Stimulated activated CD4-positive, alpha-beta T cell treated with anti-CD3 and anti-CD28 coated beads, Interleukin-12 subunit alpha, Interleukin-12 subunit beta, amount 100 ng/mL, for 48 hours (primary cell): ENCODE data around the gene ABHD14A.
"Not testable (repeated sequence)": the region's sequence is repeated elsewhere in the genome, so short reads cannot be mapped to it uniquely, and the experiment has no call there.

Experiments used
- DNase-seq, 3 donors: peaks; one replicate each; pipeline ENCODE4 v3.0.0-alpha.2; 2020; ENCODE audit warnings: low read depth in 2 of 3, low spot score in 1 of 3

ABHD14A gene

DNA sequence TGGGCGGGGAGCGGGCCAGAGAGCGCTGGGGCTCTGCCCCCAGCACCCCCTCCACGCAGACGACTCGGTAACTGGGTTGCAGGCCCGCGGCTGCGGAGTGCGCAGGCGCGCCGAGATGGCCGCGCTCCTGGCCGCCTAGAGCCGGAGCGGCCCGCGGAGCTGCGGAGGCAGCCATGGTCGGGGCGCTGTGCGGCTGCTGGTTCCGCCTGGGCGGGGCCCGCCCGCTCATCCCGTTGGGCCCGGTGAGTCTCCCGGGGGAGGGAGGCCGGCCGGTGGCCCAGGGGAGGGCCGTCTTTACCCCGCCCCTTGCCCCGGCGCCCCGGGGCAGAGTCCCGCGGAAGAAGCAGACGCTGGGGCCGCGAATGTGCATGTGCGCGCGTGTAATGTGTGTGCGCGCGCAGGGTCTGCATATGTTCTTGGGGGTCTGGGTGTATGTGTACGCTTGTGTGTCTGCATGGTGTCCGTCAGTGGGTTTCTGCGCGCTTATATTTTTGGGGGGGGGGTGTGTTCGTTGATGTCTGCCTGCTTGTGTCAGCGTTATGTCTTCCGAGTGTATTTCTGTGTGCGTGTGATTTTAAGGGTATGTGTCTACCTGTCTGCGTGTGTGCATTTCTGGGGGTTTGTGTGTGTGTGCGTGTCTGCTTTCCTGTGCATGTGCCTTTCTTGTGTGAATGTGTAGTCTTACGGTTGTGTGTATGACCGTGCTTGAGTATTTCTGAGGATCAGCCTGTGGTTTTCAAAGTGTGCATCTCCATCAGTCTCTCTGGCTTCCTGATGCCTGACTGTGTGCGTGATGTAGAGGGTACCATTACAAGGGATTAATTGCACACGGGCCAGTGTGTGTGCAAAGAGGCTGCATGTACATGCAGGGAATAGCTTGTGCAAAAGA lies at the start of gene ABHD14A:
ABHD14A (plus strand) TSS at position 102 of the 889 bp plus-strand sequence; CDS start at position 174, 72 bp downstream.
- DNase-seq: peak in 2 of 3 donors; percentile 44 to 61

DNA sequence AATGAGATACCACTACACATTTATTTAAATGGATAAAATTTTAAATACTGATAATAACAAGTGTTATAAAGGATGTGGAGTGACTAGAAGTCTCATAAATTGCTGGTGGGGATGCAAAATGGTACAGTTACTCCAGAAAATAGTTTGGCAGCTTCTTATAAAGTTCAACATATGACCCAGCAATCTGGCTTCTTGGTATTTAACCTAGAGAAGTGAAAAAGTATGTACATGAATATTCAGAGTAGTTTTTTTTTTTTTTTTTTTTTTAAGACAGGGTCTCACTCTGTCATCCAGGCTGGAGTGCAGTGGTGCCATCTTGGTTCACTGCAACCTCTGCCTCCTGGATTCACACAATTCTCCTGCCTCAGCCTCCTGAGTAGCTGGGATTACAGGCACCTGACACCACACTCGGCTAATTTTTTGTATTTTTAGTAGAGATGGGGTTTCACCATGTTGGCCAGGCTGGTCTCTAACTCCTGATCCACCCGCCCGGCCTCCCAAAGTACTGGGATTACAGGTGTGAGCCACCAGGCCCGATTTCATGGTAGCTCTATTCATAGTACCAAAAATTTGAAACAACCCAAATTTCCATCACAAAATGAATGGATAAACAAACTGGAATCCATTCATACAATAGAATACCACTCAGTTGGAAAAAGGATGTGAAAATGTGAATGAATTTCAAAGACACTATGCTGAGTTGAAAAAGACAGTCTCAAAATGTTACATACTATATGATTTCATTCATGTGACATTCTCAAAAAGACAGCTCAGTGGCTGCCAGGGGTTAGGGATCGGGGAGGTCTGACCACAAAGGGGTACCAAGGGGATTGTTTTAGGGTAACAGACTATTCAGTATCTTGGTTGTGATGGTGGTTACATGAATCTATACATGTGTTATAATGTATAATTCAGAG lies 47.5 kb upstream of the ABHD14A start:
- DNase-seq: no peak

DNA sequence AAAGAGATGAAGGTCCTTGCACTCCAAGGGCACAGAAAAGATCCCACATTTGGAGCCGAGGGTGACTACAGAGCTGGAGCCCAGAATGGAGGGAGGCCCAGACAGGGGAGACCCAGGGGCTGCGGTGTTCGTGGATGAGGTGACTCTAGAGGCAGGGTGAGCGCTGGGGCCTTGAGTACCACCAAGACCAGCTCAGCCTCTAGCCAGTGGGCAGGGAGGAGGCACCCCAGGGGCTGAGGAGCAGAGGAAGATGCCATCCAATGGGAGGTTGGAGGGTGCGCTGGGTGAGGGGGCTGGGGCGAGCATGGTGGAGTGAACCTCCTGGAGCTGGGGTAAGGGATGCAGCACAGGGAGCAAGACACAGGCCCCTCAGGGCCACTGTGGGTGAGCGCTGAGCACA lies 46.4 kb upstream of the ABHD14A start:
- no peak for DNase-seq

DNA sequence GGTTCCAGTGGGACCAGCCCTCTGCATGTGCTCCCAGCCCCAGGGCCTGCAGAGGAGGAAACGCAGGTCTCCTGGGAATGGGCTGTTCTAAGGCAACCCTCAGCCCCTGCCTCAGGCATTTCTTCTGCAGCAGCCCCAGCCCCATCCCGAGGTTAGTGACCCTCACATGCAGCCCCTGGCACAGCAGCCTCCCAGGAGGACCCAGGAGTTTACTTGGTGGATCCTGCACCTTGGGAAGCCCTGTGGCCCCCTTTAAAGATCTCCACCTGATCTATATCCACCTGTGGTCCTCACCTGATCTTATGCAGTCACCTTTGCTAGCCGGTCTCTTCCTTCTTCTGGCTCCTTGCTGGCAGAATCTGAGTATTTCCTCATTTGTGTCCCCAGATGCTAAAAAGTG lies 45.9 kb upstream of the ABHD14A start:
- DNase-seq: not testable (repeated sequence)

DNA sequence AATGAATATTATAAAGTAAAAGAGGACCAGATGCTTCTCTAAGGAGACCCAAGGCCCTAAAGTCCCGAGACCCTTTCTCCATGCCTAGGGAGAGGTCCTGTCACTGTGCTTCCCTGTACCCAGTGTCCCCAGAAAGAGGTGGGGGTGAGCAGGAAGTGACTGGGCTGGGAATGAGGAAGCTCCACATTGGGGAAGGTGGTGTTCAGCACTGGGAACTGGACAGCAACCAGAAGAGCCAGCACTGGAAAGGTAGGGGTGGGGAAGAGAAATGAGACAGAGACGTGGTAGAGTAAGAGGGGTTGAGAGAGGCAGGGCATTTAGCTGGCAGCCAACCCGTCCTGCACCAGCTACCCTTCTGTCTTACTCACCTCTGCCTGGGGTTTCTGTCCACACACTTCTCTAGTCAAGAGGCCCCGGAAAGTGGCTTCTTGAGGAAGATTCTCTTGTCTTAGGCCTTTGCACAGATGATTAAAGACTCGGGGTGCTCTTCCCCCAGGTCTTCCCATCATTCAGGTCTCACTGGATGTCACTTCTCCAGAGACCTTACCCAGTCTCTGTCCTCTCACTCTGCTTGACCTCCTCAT lies 45.4 kb upstream of the ABHD14A start:
- no peak for DNase-seq

DNA sequence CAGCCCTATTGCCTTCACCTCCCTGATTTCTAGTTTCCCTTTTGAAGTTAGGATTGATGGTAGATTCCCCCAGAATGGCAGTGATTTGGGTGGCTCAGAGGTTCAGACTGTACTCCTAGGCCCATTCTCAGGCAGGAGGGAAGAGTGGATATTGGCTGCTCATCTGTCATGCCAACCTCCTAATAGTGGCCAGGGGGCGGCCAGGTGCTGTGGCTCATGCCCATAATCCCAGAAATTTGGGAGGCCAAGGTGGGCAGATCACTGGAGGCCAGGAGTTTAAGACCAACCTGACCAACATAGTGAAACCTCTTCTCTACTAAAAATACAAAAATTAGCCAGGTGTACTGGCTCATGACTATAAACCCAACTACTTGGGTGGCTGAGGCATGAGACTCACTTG lies 44.4 kb upstream of the ABHD14A start:
- no peak for DNase-seq

DNA sequence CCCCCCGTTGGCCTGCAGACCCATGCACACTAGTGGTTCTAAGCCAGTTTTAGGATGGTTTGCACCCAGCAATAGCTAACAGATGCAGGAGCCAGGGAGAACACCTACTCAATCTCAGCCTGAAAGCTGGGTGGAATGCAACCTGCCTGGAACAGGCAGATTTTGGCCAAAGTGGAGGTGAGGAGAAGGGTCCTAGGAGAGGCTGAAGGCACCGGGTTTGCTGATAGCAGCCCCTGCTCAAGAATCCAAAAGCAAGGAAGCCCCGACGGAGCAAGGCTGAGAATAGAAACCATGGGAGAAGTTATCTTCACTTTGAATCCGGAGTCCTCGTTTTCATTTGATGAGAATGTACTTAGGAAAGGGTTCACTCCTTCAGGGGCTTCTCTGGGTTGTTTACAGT lies 43.1 kb upstream of the ABHD14A start:
- no peak for DNase-seq

DNA sequence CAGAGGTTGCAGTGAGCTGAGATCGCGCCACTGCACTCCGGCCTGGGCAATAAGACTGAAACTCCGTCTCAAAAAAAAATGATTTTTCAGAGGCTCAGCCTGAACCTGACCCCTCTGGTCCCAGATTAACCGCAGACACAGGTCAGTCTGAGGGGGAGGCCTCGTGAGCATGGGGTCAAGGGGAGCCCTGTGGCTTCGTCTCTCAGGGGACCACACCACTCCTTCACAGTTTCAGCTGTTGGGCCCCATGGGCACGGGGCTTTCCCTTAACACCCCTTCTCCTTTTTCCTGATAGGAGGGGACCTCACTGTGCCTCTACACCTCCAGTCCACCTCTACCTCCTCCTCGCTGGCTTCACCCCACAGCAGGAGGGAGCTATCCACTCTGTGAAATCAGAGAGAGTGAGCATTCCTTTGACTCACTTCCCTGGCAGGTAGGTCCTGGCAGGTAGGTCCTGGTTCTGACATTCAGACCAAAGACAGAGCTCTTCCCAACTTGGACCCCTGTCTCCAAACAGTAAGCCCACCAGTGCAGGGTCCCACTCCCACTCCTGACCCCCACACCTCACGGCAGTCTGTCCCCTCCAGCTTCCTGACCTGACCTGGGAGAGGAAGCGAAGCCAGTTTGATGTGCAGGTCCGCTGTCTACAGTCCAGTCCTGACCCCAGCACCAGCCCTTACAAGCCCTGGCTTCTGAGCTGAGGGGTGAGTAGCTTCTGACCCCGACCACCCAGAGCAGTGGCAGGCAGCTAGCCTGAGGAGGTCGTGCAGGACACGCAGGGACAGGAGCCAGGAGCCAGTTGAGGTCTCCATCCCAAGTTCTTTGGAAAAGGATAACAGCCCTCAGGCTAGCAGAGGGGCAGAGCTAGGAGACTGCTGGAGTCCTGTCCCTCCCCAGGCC lies 42.1 kb upstream of the ABHD14A start:
- DNase-seq: no peak

DNA sequence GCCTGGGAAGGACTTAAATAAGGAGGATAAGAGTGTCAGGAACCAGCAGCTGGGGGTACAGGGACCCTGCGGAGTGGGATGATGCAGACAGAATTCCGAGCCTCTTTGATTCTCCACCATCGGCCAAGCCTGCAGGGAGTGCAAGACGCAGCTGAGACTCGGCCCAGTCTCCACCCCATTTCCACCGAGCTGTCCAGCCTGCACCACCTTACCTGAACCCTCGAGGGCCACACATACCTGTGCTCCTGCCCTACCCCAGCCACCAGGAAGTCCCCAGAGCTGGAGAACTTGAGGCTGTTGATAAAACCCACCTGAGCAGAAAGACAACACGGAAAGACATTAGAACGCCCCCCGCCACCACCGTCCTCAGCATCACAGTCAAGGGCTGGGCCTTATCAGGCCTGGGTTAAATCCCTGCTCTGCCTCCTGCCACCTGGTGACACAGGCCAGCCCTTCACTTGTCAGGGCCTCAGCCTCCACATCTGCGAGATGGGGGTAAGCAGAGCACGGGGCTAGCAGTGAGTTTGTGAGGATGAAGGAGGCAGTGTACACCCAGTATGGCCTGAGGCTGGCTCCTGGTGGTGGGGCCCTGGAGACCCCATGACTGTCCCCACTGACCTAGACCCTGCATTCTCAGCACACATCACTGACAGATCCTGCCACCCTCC lies 41.3 kb upstream of the ABHD14A start:
- DNase-seq: no peak

DNA sequence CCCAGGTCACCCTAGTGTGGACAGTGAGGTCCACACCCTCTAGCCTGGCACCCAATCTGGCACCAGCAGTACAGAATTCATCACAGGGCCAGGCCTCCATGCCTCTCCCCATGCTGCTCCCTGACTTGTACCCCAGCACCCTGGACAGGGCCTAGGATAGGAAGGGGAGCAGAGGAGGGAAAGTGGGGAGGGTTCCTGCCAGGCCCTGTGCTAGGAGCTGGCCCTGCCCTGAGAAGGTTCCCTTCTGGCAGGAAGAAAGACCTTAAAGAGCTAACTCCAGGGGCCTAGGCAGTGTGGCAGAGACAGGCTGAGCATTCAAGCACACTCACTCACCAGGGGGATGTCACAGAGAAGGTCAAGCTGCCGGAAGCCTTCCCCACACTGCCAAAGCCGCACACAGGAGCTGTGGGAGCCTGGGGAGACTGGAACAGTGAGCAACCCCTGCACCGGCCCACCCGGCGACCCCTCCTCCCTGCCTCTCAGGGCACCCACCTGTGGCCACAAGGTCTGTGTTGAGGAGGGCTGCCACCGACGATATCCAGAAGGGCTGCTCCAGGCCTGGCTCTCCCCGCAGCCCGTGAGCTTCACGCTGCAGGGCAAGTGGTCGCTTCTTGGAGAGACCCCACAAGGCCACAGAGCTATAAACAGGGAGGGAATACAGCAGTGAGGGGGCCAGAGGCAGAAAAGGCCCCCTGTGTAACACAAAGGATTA lies 40.6 kb upstream of the ABHD14A start:
- no peak for DNase-seq

DNA sequence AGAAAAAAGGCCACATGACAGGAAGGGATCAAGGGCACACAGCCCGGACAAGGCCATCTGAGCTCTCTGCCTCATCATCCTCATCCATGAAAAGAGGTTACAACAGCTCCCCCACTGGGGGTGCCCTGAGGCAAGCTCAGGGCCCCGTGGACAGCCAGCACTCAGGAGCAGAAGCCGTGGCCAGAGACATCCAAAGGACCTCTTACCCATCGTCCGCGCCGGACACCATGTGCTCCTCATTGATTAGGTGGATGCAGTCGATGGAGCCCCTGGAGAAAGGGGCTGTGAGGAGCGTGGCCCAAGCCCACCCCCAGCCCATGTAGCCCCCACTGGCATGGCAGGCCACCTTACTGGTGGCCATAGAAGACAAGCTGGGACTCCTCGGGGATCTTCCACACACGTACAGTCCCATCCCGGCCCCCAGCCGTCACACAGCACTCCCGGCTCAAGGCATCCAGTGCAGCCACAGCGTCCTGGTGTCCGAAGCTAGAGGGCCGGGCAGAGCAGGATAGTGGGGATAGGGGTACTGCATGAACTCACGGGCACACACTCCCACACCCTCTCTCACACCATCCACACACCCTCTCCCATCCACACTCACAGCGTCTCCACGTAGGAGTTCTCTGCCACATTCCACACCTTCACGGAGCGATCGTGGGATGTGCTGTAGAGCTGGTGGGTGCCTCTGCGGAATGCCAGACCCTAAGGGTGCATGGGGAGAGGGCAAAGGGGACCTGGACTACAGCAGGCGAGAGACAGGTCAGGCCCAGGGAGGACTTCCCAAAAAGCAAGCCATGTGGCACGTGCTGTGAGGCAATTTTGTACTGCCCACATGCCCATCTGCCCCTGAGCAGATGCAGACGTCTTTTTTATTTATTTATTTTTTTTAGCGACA lies 39.6 kb upstream of the ABHD14A start:
- DNase-seq: no peak

DNA sequence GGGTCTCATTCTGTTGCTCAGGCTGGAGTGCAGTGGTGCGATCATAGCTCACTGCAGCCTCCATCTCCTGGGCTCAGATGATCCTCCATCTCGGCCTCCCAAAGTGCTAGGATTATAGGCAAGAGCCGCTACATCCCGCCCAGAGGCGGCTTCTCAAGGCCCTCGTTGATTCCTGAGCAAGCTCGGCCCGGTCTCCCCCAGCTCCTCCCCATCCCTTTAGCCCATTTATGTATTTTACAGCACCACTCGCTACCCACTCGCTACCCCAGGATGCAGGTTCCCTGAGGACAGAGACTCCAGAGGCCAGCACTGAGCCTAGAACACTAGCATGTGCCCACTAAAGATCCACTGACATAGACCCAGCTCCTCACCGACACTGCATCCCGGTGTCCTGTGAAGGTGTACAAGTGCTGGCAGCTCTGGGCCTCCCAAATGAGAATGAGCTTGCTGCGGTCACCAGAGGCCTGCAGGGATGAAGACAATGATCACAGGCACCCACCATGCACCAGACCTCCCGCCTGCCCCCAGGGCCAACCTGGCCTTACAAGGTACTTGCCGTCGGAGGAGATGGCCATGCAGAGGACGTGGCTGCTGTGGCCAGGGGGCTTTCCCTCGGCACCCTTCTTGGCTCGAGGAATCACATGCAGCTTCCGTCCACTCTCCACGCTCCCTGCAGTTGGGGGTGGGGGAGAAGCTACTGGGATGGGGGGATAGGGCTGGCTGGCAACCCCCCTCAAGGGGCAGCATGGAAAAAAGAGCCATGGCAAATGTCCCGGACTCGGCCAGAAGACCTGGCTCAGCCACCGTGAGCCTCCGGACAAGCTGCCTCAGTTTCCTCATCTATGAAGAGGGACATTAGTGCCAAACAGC lies 38.7 kb upstream of the ABHD14A start:
- DNase-seq: no peak

DNA sequence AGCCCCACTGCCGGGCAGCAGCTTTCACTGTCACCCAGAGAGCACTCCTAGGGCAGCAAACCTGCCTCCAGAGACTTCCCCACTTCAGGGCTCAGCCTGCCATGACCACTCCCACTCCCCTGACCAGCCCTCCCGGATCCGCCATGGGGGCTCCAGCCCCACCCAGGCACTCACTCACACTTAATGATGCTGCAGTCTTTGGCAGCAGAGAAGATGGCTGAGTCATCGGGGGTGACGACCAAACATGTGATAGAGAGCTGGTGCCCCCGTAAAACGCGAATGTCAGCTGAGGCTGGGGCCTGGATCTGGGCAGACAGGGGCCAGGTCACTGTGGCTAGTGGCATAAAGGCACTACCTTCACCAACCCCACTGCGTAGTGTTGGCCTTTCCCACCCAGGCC lies 37.9 kb upstream of the ABHD14A start:
- DNase-seq: no peak

DNA sequence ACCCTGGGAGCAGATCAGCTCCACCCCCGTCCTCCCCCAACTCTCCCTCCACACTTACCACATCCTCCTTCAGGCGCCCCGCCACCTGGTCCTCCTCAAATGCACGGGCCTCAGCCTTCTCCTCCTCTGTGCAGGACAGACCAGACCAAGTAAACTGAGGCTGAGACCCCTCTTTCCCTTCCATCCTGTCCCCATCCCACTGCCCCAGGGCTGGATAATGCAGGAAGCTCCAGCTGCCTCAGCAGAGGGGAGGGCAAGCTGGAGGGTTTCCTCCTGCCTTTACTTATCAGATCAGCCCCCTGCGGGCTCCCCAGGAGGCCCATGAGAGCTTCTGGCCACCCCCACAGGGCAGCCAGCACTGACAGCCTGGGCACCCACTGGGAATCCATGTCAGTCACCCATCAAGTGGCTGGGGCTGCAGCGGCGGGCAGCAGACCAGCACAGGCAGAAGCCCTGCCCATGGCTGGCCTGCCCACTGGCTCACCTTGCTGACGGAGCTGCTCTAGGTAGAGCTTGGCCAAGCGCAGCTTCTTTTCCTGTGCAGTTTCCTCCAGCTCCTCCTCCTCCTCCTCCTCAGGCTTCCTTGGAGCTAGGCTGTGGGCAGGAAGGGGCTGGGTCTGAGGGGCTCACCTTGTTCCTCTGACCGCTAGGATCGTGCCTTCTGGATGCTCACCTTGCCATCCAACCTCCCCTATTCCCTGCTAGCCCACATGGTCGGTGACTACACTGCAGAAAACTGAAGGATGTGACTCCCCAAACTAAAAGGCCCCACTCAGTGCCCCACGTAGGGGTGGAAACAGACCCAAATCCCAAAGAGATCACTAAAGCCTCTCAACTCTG lies 37.0 kb upstream of the ABHD14A start:
- DNase-seq: no peak

DNA sequence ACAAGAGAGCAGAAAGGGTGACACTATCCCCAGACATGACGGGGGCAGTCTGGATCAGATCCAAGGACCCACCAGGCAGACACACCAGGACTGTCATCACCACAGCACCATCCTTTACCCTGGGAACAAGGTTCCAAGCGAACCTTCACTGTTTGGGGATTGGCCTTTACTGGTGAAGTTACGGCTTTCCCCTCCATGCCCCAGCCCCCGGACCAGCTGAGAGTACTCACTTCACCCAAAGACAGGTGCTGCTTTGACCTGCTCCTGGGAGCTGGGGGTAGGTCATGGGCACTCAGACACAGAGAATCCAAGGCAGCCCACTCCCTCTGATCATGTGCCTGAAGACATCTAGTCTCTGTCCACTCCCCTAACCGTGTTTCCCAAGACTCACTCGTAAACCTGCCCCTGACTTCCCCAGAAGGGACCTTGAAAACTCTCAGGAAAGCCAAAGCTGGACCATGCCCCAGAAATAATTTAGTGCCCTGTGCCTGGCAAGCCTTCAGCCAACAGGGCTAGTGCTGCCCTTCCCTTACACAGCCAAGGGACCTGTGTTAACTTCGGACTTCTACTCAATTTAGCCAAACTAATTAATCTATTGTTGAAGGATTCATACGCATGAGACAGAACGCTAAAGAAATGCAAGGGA lies 36.0 kb upstream of the ABHD14A start:
- DNase-seq: no peak
